Gastrocnemius medialis (tissue), 4 donors: Measurements from ENCODE around the gene ENTPD8. TPM values are rescaled to one million over a fixed set of nuclear protein-coding genes. Genes with fewer than 3 reads are reported as not detected.
"Not testable (repeated sequence)": the region's sequence is repeated elsewhere in the genome, so short reads cannot be mapped to it uniquely, and the experiment has no call there.

Source experiments
- ATAC-seq, 2 donors: fragments of 150-250 bp; one replicate each; pipeline ENCODE4 v1.9.1; 2016
- DNase-seq, 2 donors: peaks; one replicate each; pipeline ENCODE4 v3.0.0-alpha.2; 2019
- H3K27ac ChIP-seq, 4 donors: fragments of 200-600 bp; sonication (generic); 1 replicate in 1 of 4; 2 replicates in 3 of 4; pipeline ENCODE4 v1.5.1; 2016 to 2018; ENCODE audit warnings: mild to moderate bottlenecking in 2 of 4, moderate library complexity in 1 of 4
- H3K27me3 ChIP-seq, 3 donors: fragments of 200-600 bp; sonication (generic) in 2 of 3; 1 replicate in 1 of 3; 2 replicates in 2 of 3; pipeline versions ENCODE4 v1.5.1 to v1.6.0; 2016 to 2019; ENCODE audit warnings: mild to moderate bottlenecking in 1 of 3, moderate library complexity in 1 of 3
- H3K36me3 ChIP-seq, 2 donors: fragments of 200-600 bp; sonication (generic) in 1 of 2; one replicate each; pipeline ENCODE4 v1.5.1; 2017 to 2018
- H3K4me1 ChIP-seq, 2 donors: fragments of 200-600 bp; sonication (generic) in 1 of 2; one replicate each; pipeline ENCODE4 v1.5.1; 2016 to 2017; ENCODE audit warnings: mild to moderate bottlenecking in 2 of 2
- H3K4me3 ChIP-seq, 4 donors: fragments of 200-600 bp; sonication (generic) in 3 of 4; 1 replicate in 1 of 4; 2 replicates in 3 of 4; pipeline ENCODE4 v1.5.1; 2016 to 2019; ENCODE audit warnings: mild to moderate bottlenecking in 2 of 4
- H3K9me3 ChIP-seq, 3 donors: fragments of 200-600 bp; sonication (generic) in 2 of 3; 1 replicate in 1 of 3; 2 replicates in 2 of 3; pipeline ENCODE4 v1.5.1; 2016 to 2019
- CTCF ChIP-seq, 5 experiments: fragments of 450-650 bp in 3 of 5; fragments of 200-600 bp in 2 of 5; sonication (generic) in 2 of 5; IDR thresholded peaks in 4 of 5; conservative IDR thresholded peaks in 1 of 5; 1 replicate in 4 of 5; 2 replicates in 1 of 5; pipeline ENCODE4 v1.5.1; 2016 to 2019; ENCODE audit warnings: antibody characterized with exemption in 5 of 5, mild to moderate bottlenecking in 3 of 5, moderate library complexity in 3 of 5
- POLR2A ChIP-seq, 2 donors: fragments of 450-650 bp; IDR thresholded peaks; one replicate each; pipeline ENCODE4 v1.6.1; 2017; ENCODE audit warnings: antibody characterized with exemption in 2 of 2, mild to moderate bottlenecking in 2 of 2, moderate library complexity in 2 of 2
- in situ Hi-C, 4 donors: fragments of 200-750 bp; cut with MboI; loops; one replicate each; pipeline versions ENCODE4 v1.15.0 to v1.8.0; 2017; ENCODE audit warnings: low sequenced_read_pairs in 4 of 4
- intact Hi-C: fragments of 100-400 bp; cut with DNase I; formaldehyde crosslinking; loops from one replicate; pipeline ENCODE4 v1.15.1; 2023; ENCODE audit warnings: low total_unique reads
- total RNA-seq, 4 donors: library from RNA; depleted of rRNA; stranded (reverse); fragments of >200 nt; gene quantifications; one replicate each; pipeline versions ENCODE4 v1.1.0 to v1.2.3, GENCODE V29; 2016

The ENTPD8 gene
- total RNA-seq, 4 donors from 2014 or later: 0.23 TPM; not detected in 3

GRCh38 chr9:137475666-137476065, 34.5 kb upstream of the ENTPD8 start:
- intact Hi-C loops: no loop called here
- TF ChIP-seq POLR2A (IDR thresholded peaks at IDR 0.05): no peak
- TF ChIP-seq CTCF (IDR thresholded peaks at IDR 0.05 in 4 of 5, conservative IDR thresholded peaks at IDR 0.05 in 1 of 5): no peak
- Histone ChIP-seq H3K27ac (no peak overlapping the region), H3K4me3 (no peak overlapping the region), H3K9me3 (peaks cover 0 to 10% (median 5%) of the 10 kb centered on the region in 3 donors), H3K36me3 (peaks cover 0 to 25% of the 10 kb centered on the region in 2 donors), H3K4me1 (no peaks in the 10 kb centered on the region), H3K27me3 (no peaks in the 10 kb centered on the region)
- in situ Hi-C loops: no loop called here
- no peak for ATAC-seq
- DNase-seq: no peak

GRCh38 chr9:137474271-137474670, 33.1 kb upstream of the ENTPD8 start:
- H3K4me1 ChIP-seq: no peaks in the 10 kb centered on the region
- no peak overlapping the region for H3K27ac ChIP-seq
- H3K27me3 ChIP-seq: no peaks in the 10 kb centered on the region
- intact Hi-C loops: no loop called here
- ATAC-seq: no peak
- H3K36me3 ChIP-seq: peaks cover 0 to 21% of the 10 kb centered on the region in 2 donors
- no peak for DNase-seq
- H3K4me3 ChIP-seq: no peak overlapping the region
- in situ Hi-C loops: no loop called here
- H3K9me3 ChIP-seq: peaks cover 0 to 10% (median 5%) of the 10 kb centered on the region in 3 donors
- TF ChIP-seq POLR2A (IDR thresholded peaks at IDR 0.05) (no peak), CTCF (IDR thresholded peaks at IDR 0.05 in 4 of 5, conservative IDR thresholded peaks at IDR 0.05 in 1 of 5) (no peak)

GRCh38 chr9:137470785-137471184, 29.6 kb upstream of the ENTPD8 start:
- DNase-seq (no peak), ATAC-seq (no peak)
- H3K27me3 ChIP-seq: no peaks in the 10 kb centered on the region
- in situ Hi-C loops: no loop called here
- intact Hi-C loops: no loop called here
- peaks cover 0 to 8% of the 10 kb centered on the region in 2 donors for H3K36me3 ChIP-seq
- H3K9me3 ChIP-seq: peaks cover 0 to 8% (median 2%) of the 10 kb centered on the region in 3 donors
- no peaks in the 10 kb centered on the region for H3K4me1 ChIP-seq
- TF ChIP-seq CTCF (IDR thresholded peaks at IDR 0.05 in 4 of 5, conservative IDR thresholded peaks at IDR 0.05 in 1 of 5) (no peak), POLR2A (IDR thresholded peaks at IDR 0.05) (no peak)
- H3K4me3 ChIP-seq: no peak overlapping the region
- no peak overlapping the region for H3K27ac ChIP-seq

- DNase-seq (no peak), ATAC-seq (no peak)
- H3K4me3 ChIP-seq: no peak overlapping the region
- peaks cover 0 to 11% of the 10 kb centered on the region in 2 donors for H3K36me3 ChIP-seq
- intact Hi-C loops: no loop called here
- no peak for TF ChIP-seq POLR2A (IDR thresholded peaks at IDR 0.05)
- TF ChIP-seq CTCF (IDR thresholded peaks at IDR 0.05 in 4 of 5, conservative IDR thresholded peaks at IDR 0.05 in 1 of 5): no peak
- no peak overlapping the region for H3K27ac ChIP-seq
- H3K4me1 ChIP-seq: no peaks in the 10 kb centered on the region
- H3K9me3 ChIP-seq: no peaks in the 10 kb centered on the region
- no peaks in the 10 kb centered on the region for H3K27me3 ChIP-seq
- in situ Hi-C loops: no loop called here
Measured at GRCh38 chr9:137467896-137468295, 26.7 kb upstream of the ENTPD8 start.

GRCh38 chr9:137467161-137467581, 26.0 kb upstream of the ENTPD8 start:
- no peak overlapping the region for H3K4me3 ChIP-seq
- ATAC-seq: no peak
- peaks cover 0 to 11% of the 10 kb centered on the region in 2 donors for H3K36me3 ChIP-seq
- H3K27ac ChIP-seq: no peak overlapping the region
- no peaks in the 10 kb centered on the region for H3K9me3 ChIP-seq
- no peak for TF ChIP-seq CTCF (IDR thresholded peaks at IDR 0.05 in 4 of 5, conservative IDR thresholded peaks at IDR 0.05 in 1 of 5)
- intact Hi-C loops (no loop called here), in situ Hi-C loops (no loop called here)
- no peak for DNase-seq
- no peaks in the 10 kb centered on the region for H3K4me1 ChIP-seq
- H3K27me3 ChIP-seq: no peaks in the 10 kb centered on the region

- H3K27me3 ChIP-seq, H3K4me1 ChIP-seq, H3K9me3 ChIP-seq, ATAC-seq, in situ Hi-C loops, H3K4me3 ChIP-seq, DNase-seq, H3K27ac ChIP-seq, intact Hi-C loops: not testable (repeated sequence)
- H3K36me3 ChIP-seq: peaks cover 0 to 11% of the 10 kb centered on the region in 2 donors
Measured at GRCh38 chr9:137466389-137467085, 25.4 kb upstream of the ENTPD8 start.
